Natural killer cell (primary cell): ENCODE results near the gene EXOC1. TPM values are rescaled to one million over a fixed set of nuclear protein-coding genes. Genes with fewer than 3 reads are reported as not detected.

Source experiments
- ATAC-seq, 3 donors: fragments of 150-1000 bp in 2 of 3; fragments of 200-7000 bp in 1 of 3; cut with Tn5 transposase; 1 replicate in 1 of 3; 2 replicates in 2 of 3; pipeline ENCODE4 v1.10.0; 2021; ENCODE audit warnings: mild to moderate bottlenecking in 2 of 3, moderate library complexity in 2 of 3
- DNase-seq, 2 donors: peaks; one replicate each; pipeline versions ENCODE4 v3.0.0 to v3.0.0-alpha.2; 2013 to 2021; ENCODE audit warnings: mixed read lengths in 1 of 2
- H3K27ac ChIP-seq: one replicate; pipeline ENCODE4 v1.5.1; 2013; ENCODE audit warnings: mild to moderate bottlenecking, low read length
- H3K27me3 ChIP-seq: one replicate; pipeline ENCODE4 v1.6.1; 2013; ENCODE audit warnings: low read length; ENCODE audit not compliant: control insufficient read depth, insufficient read depth
- H3K36me3 ChIP-seq: one replicate; pipeline ENCODE4 v1.6.1; 2013; ENCODE audit warnings: low read length; ENCODE audit not compliant: control insufficient read depth, insufficient read depth
- H3K4me1 ChIP-seq: one replicate; pipeline ENCODE4 v1.6.1; 2013; ENCODE audit warnings: low read length; ENCODE audit not compliant: control insufficient read depth, insufficient read depth
- H3K4me3 ChIP-seq: one replicate; pipeline ENCODE4 v1.5.1; 2013; ENCODE audit warnings: low read length
- H3K9me3 ChIP-seq: one replicate; pipeline ENCODE4 v1.6.1; 2013; ENCODE audit warnings: low read length; ENCODE audit not compliant: control insufficient read depth, insufficient read depth
- H3K27ac Mint-ChIP-seq, 2 donors: one replicate each; pipeline ENCODE4 v1.8.0; 2022; ENCODE audit warnings: mild to moderate bottlenecking in 2 of 2, mixed read lengths in 2 of 2, moderate library complexity in 1 of 2
- H3K27me3 Mint-ChIP-seq, 2 donors: one replicate each; pipeline ENCODE4 v1.8.0; 2022; ENCODE audit warnings: low read depth in 2 of 2, mixed read lengths in 2 of 2
- H3K36me3 Mint-ChIP-seq: one replicate; pipeline ENCODE4 v1.8.0; 2022; ENCODE audit warnings: mixed read lengths
- H3K4me1 Mint-ChIP-seq, 2 donors: one replicate each; pipeline ENCODE4 v1.8.0; 2022; ENCODE audit warnings: mixed read lengths in 2 of 2
- H3K4me3 Mint-ChIP-seq: one replicate; pipeline ENCODE4 v1.8.0; 2022; ENCODE audit warnings: mild to moderate bottlenecking, moderate library complexity, mixed read lengths
- H3K9me3 Mint-ChIP-seq, 2 donors: one replicate each; pipeline ENCODE4 v1.8.0; 2022; ENCODE audit warnings: mixed read lengths in 2 of 2
- CTCF ChIP-seq: fragments of 200-600 bp; IDR thresholded peaks from one replicate; pipeline ENCODE4 v1.8.0; 2022; ENCODE audit warnings: antibody characterized with exemption
- WGBS: methylation state at CpG from one replicate; pipeline ENCODE4 v1.1.7; 2013; ENCODE audit warnings: missing lambda C conversion rate; ENCODE audit not compliant: insufficient coverage; 5-methylcytosine and 5-hydroxymethylcytosine counted together
- intact Hi-C: fragments of 100-400 bp; cut with micrococcal nuclease; formaldehyde crosslinking; loops from one replicate; pipeline ENCODE4 v1.14.2; 2022
- total RNA-seq, 4 donors: library from RNA; stranded (reverse); fragments of 120-200 nt in 1 of 4; gene quantifications; one replicate each; pipeline versions ENCODE4 v1.2.3 to v1.2.4, GENCODE V29; 2013 to 2022

EXOC1 gene
- total RNA-seq, 3 donors from 2014 or later (not counting 1 experiment from before 2014, with no cell fraction given) = 16.3 to 25.8 (median 20.9) TPM

GRCh38 chr4:55951191-55951922, 97.9 kb downstream of the EXOC1 start:
- Histone ChIP-seq H3K4me3 (no peak overlapping the region), H3K27me3 (no peaks in the 10 kb centered on the region), H3K9me3 (no peaks in the 10 kb centered on the region), H3K4me1 (peaks cover 19% of the 10 kb centered on the region), H3K36me3 (peaks cover 24% of the 10 kb centered on the region), H3K27ac (no peak overlapping the region)
- intact Hi-C loops = no loop called here
- H3K4me3 Mint-ChIP-seq = peak overlapping the region; percentile 32
- H3K9me3 Mint-ChIP-seq = no peaks in the 10 kb centered on the region
- peak overlapping the region in 1 of 2 donors; percentile 95 for H3K27ac Mint-ChIP-seq
- no peaks in the 10 kb centered on the region for H3K27me3 Mint-ChIP-seq
- WGBS = 100% methylated on average over 2 of the region's 5 CpGs
- ATAC-seq (no peak), DNase-seq (no peak)
- peaks cover 26 to 29% of the 10 kb centered on the region in 2 donors for H3K4me1 Mint-ChIP-seq
- no peak for TF ChIP-seq CTCF
- H3K36me3 Mint-ChIP-seq = peaks cover 7% of the 10 kb centered on the region

Other genes starting within 250 kb of the EXOC1 start
- not detected for gene NMU, start 217.3 kb upstream of the EXOC1 start, total RNA-seq
- not detected for gene EXOC1L, start 33.9 kb upstream of the EXOC1 start, total RNA-seq
- gene CEP135, start 95.3 kb downstream of the EXOC1 start, total RNA-seq = 10 to 100 TPM; 18.7 to 24.4 (median 19.9) TPM